Neural cell (in vitro differentiated cells): ENCODE measurements around the gene OR6A2. TPM values are rescaled to one million over a fixed set of nuclear protein-coding genes. Genes with fewer than 3 reads are reported as not detected.

Source experiments
- H2AFZ ChIP-seq: fragments of 200-600, 300-800 bp; sonication (generic), shearing (Covaris generic); 2 replicates; pipeline ENCODE4 v1.6.0; 2014; ENCODE audit warnings: low read depth, mild to moderate bottlenecking, antibody characterized with exemption, low read length, moderate library complexity
- H3F3A ChIP-seq: fragments of 200-600 bp; shearing (Covaris generic); 2 replicates; pipeline ENCODE4 v1.6.1; 2016; ENCODE audit warnings: mild to moderate bottlenecking, moderate library complexity, mixed read lengths, antibody characterized with exemption, low read length; ENCODE audit not compliant: insufficient read depth, poor library complexity, severe bottlenecking
- H3K27ac ChIP-seq: fragments of 200-600, 300-800 bp; sonication (generic), shearing (Covaris generic); 2 replicates; pipeline ENCODE4 v1.5.1; 2014; ENCODE audit warnings: mild to moderate bottlenecking, low read length, moderate library complexity
- H3K27me3 ChIP-seq: fragments of 300-800, 200-600 bp; sonication (generic), shearing (Covaris generic); 2 replicates; pipeline ENCODE4 v1.6.0; 2014; ENCODE audit warnings: mild to moderate bottlenecking, low read depth, low read length, moderate library complexity; ENCODE audit not compliant: insufficient read depth
- H3K36me3 ChIP-seq: fragments of 300-800, 200-600 bp; sonication (generic), shearing (Covaris generic); 2 replicates; pipeline ENCODE4 v1.5.1; 2014; ENCODE audit warnings: mild to moderate bottlenecking, antibody characterized with exemption, low read length, moderate library complexity; ENCODE audit not compliant: insufficient read depth
- H3K4me2 ChIP-seq: fragments of 300-800, 200-600 bp; sonication (generic), shearing (Covaris generic); 2 replicates; pipeline ENCODE4 v1.6.0; 2014; ENCODE audit warnings: mild to moderate bottlenecking, low read length
- H3K4me3 ChIP-seq: fragments of 300-800, 200-600 bp; sonication (generic), shearing (Covaris generic); 2 replicates; pipeline ENCODE4 v1.5.1; 2014; ENCODE audit warnings: mild to moderate bottlenecking, low read length, moderate library complexity
- H3K79me2 ChIP-seq: fragments of 200-600 bp; shearing (Covaris generic); replicated peaks from 2 replicates; pipeline ENCODE4 v1.6.0; 2014; ENCODE audit warnings: mild to moderate bottlenecking, low read length, moderate library complexity; ENCODE audit not compliant: insufficient read depth
- H3K9ac ChIP-seq: fragments of 300-800, 200-600 bp; sonication (generic), shearing (Covaris generic); 2 replicates; pipeline ENCODE4 v1.6.1; 2016; ENCODE audit warnings: mild to moderate bottlenecking, low read length, mixed read lengths
- H3K9me2 ChIP-seq: fragments of 200-600 bp; shearing (Covaris generic); 2 replicates; pipeline ENCODE4 v1.6.1; 2016; ENCODE audit warnings: mild to moderate bottlenecking, low read length, mixed read lengths; ENCODE audit not compliant: insufficient read depth
- H3K9me3 ChIP-seq: fragments of 200-600, 300-800 bp; sonication (generic), shearing (Covaris generic); 2 replicates; pipeline ENCODE4 v1.6.1; 2016; ENCODE audit warnings: mild to moderate bottlenecking, mixed run types, low read length, moderate library complexity, mixed read lengths
- H4K20me1 ChIP-seq: fragments of 200-600 bp; shearing (Covaris generic); 2 replicates; pipeline ENCODE4 v1.6.1; 2016; ENCODE audit warnings: mild to moderate bottlenecking, mixed run types; ENCODE audit not compliant: insufficient read depth
- CTCF ChIP-seq: fragments of 450-650 bp; IDR thresholded peaks from 2 replicates; pipeline ENCODE4 v1.5.1; 2014; ENCODE audit warnings: antibody characterized with exemption, mild to moderate bottlenecking, moderate library complexity; ENCODE audit not compliant: poor library complexity, severe bottlenecking
- EP300 ChIP-seq: fragments of 450-650 bp; conservative IDR thresholded peaks from 2 replicates; pipeline ENCODE4 v1.6.1; 2014; ENCODE audit warnings: antibody characterized with exemption, mild to moderate bottlenecking, moderate library complexity; ENCODE audit not compliant: poor library complexity, severe bottlenecking
- EZH2 ChIP-seq: fragments of 200-600, 300-800 bp; shearing (Covaris generic), sonication (generic); IDR thresholded peaks from 2 replicates; pipeline ENCODE4 v1.6.1; 2014; ENCODE audit warnings: antibody characterized with exemption, low read length, borderline replicate concordance, mild to moderate bottlenecking; ENCODE audit not compliant: insufficient read depth, poor library complexity, severe bottlenecking
- MXI1 ChIP-seq: fragments of 450-650 bp; conservative IDR thresholded peaks from 2 replicates; pipeline ENCODE4 v1.6.1; 2014; ENCODE audit warnings: antibody characterized with exemption, mild to moderate bottlenecking; ENCODE audit not compliant: poor library complexity, severe bottlenecking
- POLR2AphosphoS5 ChIP-seq: IDR thresholded peaks from 2 replicates; pipeline ENCODE4 v1.6.1; 2012
- RAD21 ChIP-seq: fragments of 450-650 bp; conservative IDR thresholded peaks from 2 replicates; pipeline ENCODE4 v1.6.1; 2014; ENCODE audit warnings: antibody characterized with exemption, mild to moderate bottlenecking, moderate library complexity
- REST ChIP-seq: IDR thresholded peaks from 2 replicates; pipeline ENCODE4 v1.6.1; 2012; ENCODE audit warnings: borderline replicate concordance
- SMC3 ChIP-seq: fragments of 450-650 bp; conservative IDR thresholded peaks from 2 replicates; pipeline ENCODE4 v1.6.1; 2014; ENCODE audit warnings: antibody characterized with exemption, mild to moderate bottlenecking, moderate library complexity; ENCODE audit not compliant: poor library complexity
- TAF1 ChIP-seq: IDR thresholded peaks from 2 replicates; pipeline ENCODE4 v1.6.1; 2012; ENCODE audit warnings: low read depth
- polyA plus RNA-seq: library from polyadenylated mRNA; depleted of rRNA; stranded (reverse); fragments of >200 nt; gene quantifications from 2 replicates; pipeline ENCODE4 v1.2.3, GENCODE V29; 2014

OR6A2 gene
- polyA plus RNA-seq, 1 donor from 2014 or later = 0.05 TPM

GRCh38 chr11:6755953-6756347 is 43.5 kb downstream of the OR6A2 start:
- H4K20me1 ChIP-seq = no peaks in the 10 kb centered on the region
- H3F3A ChIP-seq = no peaks in the 10 kb centered on the region
- no peak overlapping the region for H3K9ac ChIP-seq
- H3K27ac ChIP-seq = no peak overlapping the region
- H3K4me2 ChIP-seq = no peak overlapping the region
- no peak overlapping the region for H3K4me3 ChIP-seq
- H3K9me3 ChIP-seq = no peaks in the 10 kb centered on the region
- no peaks in the 10 kb centered on the region for H3K36me3 ChIP-seq
- H3K79me2 ChIP-seq = no peaks in the 10 kb centered on the region
- H3K27me3 ChIP-seq = no peaks in the 10 kb centered on the region
- no peaks in the 10 kb centered on the region for H3K9me2 ChIP-seq
- TF ChIP-seq RAD21 (no peak), MXI1 (no peak), EP300 (no peak), CTCF (no peak), SMC3 (no peak), REST (no peak), EZH2 (no peak), POLR2AphosphoS5 (no peak), TAF1 (no peak)
- no peak overlapping the region for H2AFZ ChIP-seq

- Histone ChIP-seq H4K20me1 (no peaks in the 10 kb centered on the region), H3K27ac (no peak overlapping the region), H2AFZ (no peak overlapping the region), H3K79me2 (no peaks in the 10 kb centered on the region), H3K27me3 (no peaks in the 10 kb centered on the region), H3K4me2 (no peak overlapping the region), H3K9me2 (no peaks in the 10 kb centered on the region), H3K36me3 (no peaks in the 10 kb centered on the region), H3K9ac (no peak overlapping the region), H3F3A (no peaks in the 10 kb centered on the region), H3K4me3 (no peak overlapping the region), H3K9me3 (no peaks in the 10 kb centered on the region)
- no peak for TF ChIP-seq POLR2AphosphoS5
- TF ChIP-seq MXI1 = no peak
- peak; percentile 55 for TF ChIP-seq SMC3
- TF ChIP-seq CTCF = peak; percentile 79
- peak; percentile 38 for TF ChIP-seq RAD21
- no peak for TF ChIP-seq EP300
These were observed 44.1 kb downstream of the OR6A2 start for GRCh38 chr11:6755303-6755952.
